Measurements from ENCODE around the gene SYVN1.

Gene SYVN1

DNA sequence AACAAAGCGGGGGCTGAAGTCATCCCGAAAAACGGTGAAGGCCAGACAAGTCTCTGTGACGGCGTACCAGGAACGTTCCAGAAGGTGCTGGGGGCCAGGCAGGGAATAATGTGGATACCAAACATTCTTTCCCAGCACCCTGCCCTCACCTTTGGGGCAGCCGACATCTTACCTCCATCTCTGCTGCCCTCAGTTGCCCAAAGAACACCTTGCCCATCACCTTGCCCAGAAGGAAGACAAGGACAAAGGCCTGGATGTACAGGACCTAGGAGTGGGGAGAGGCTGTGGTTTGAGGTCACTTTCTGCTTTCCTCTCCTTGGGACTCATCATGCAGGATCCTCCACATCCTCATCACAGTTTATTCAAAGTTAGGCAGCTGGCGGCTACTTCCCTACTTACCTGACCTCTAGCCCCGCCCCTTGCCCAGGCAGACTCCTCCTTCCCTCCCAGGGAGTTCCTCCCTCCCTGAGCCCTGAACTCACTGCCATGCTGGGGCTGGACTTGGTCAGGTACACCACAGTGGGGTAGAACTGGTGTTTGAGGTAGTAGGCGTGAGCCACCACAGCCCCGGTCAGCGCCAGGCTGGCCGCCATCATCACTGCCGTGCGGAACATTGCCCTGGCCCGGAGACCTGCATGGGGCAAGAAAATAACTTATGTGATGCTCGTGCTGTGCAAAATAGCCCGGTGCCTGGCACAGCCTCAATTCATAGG is 1.2 kb downstream of the SYVN1 start:
- no peak for TF ChIP-seq CTCF (conservative IDR thresholded peaks at IDR 0.05)
- H3K27ac ChIP-seq: peak overlapping the region; percentile 100

GRCh38 chr11:65132238-65132987 is 1.9 kb downstream of the SYVN1 start:
- TF ChIP-seq CTCF (conservative IDR thresholded peaks at IDR 0.05): no peak
- H3K27ac ChIP-seq: peak overlapping the region; percentile 100

DNA sequence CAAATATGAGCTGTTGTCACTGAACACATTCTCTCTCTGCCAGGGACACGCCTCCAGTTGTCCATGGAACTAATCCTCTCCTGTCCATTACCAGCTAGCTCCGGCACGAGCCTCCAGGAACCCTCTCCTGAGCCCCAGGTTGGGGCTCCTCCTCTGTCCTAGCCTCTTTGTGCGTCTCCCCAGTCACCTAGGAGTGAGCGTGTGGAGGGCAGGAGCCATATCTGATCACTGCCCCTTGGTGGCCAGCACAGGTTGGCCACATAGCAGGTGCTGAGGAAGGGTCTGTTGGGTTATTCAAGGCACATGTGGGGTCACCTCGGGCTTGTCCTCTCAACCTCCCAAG is 2.5 kb downstream of the SYVN1 start:
- H3K27ac ChIP-seq: peak overlapping the region; percentile 100
- TF ChIP-seq CTCF (conservative IDR thresholded peaks at IDR 0.05): no peak

DNA sequence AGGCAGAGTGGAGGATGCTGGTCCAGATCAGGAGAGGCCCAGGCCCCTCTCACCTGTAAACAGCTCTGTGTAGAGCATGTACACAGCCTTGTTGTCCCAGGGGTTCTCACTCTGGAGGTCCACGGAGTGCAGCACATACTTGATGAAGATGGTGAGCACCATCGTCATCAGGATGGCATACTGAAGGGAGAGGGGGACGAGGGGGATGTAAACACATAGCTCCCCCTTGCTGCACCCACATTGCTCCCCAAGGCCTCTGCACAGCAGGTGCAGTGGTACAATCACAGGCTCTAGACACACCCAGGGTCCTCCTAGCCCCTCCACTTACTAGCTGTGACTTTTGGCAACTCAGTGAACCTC is 2.9 kb downstream of the SYVN1 start:
- H3K27ac ChIP-seq: peak overlapping the region; percentile 100; the same call in 1 of the 2 replicates
- no peak for TF ChIP-seq CTCF (conservative IDR thresholded peaks at IDR 0.05)

GRCh38 chr11:65130631-65131416 is 3.5 kb downstream of the SYVN1 start:
- no peak for TF ChIP-seq CTCF (conservative IDR thresholded peaks at IDR 0.05)
- H3K27ac ChIP-seq: no peak overlapping the region

DNA sequence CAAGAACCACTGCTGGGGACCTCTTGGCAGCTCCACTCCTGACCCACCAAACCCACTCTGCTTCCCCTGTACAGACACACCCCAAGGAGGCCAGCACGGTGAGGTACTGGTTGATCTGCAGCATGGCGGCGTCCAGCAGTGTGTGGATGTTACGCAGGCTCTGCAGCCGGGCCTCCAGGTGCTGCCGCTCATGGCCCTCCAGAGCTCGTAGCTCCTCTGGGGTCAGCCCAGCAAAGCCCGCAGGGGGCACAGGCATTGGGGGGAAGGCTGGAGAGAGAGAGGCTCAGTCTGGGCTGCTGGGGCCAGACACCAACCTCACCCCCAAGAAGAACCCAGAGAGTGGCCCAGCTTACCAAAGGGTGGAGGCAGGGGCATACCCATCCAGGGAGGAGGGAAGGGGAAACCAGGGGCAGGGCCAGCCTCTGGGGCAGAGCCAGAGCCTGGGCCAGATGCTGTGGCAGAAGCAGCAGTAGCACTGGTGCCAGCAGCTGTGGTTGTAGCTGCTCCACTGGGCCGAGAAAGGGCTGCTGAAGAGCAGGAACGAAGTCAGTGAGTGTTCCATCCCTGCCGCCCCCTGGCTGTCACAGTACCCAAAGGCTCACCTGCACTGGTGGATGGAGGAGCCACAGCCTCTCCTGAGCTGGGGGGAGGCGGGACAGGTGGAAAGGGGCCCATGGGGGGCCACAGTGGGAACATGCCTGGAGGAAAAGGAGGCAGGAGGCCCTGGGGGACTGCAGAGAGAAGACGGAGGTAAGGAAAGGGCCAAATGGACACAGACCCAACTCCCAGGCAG is 4.5 kb downstream of the SYVN1 start:
- peak overlapping the region; percentile 12; the same call in 1 of the 2 replicates for H3K27ac ChIP-seq
- no peak for TF ChIP-seq CTCF (conservative IDR thresholded peaks at IDR 0.05)
